Tibial nerve (tissue), 4 donors: ENCODE measurements around the gene THYN1. TPM values are rescaled to one million over a fixed set of nuclear protein-coding genes. Genes with fewer than 3 reads are reported as not detected.
A peak's percentile ranks its signal among the peaks of the same experiment; 100 is the strongest.

Experiments used
- DNase-seq, 2 donors: peaks; one replicate each; pipeline ENCODE4 v3.0.0-alpha.2; 2019; ENCODE audit warnings: low spot score in 2 of 2
- H3K27ac ChIP-seq, 4 donors: fragments of 200-600 bp; sonication (generic) in 3 of 4; one replicate each; pipeline ENCODE4 v1.5.1; 2017 to 2019; ENCODE audit warnings: mild to moderate bottlenecking in 1 of 4
- H3K27me3 ChIP-seq, 2 donors: fragments of 200-600 bp; sonication (generic) in 1 of 2; one replicate each; pipeline versions ENCODE4 v1.5.1 to v1.6.0; 2017 to 2019
- H3K36me3 ChIP-seq, 3 donors: fragments of 200-600 bp; sonication (generic); one replicate each; pipeline ENCODE4 v1.5.1; 2018 to 2019
- H3K4me1 ChIP-seq, 4 donors: fragments of 200-600 bp; sonication (generic) in 3 of 4; one replicate each; pipeline ENCODE4 v1.5.1; 2017 to 2019
- H3K4me3 ChIP-seq, 4 donors: fragments of 200-600 bp; sonication (generic) in 3 of 4; one replicate each; pipeline ENCODE4 v1.5.1; 2017 to 2019; ENCODE audit warnings: mild to moderate bottlenecking in 1 of 4, moderate library complexity in 1 of 4
- H3K9me3 ChIP-seq, 4 donors: fragments of 200-600 bp; sonication (generic) in 3 of 4; one replicate each; pipeline ENCODE4 v1.5.1; 2017 to 2019
- EP300 ChIP-seq, 2 donors: sonication (generic); formaldehyde crosslinking; IDR thresholded peaks; one replicate each; pipeline ENCODE4 v1.6.1; 2017; ENCODE audit warnings: antibody characterized with exemption in 2 of 2, mild to moderate bottlenecking in 1 of 2
- POLR2A ChIP-seq, 2 donors: fragments of 450-650 bp; IDR thresholded peaks; one replicate each; pipeline ENCODE4 v1.6.1; 2017; ENCODE audit warnings: antibody characterized with exemption in 2 of 2, mild to moderate bottlenecking in 2 of 2, moderate library complexity in 2 of 2
- WGBS, 2 donors: methylation state at CpG; one replicate each; pipeline ENCODE4 v1.1.5; 2018; 5-methylcytosine and 5-hydroxymethylcytosine counted together
- total RNA-seq, 4 donors: library from RNA; depleted of rRNA; stranded (reverse); fragments of >200 nt; gene quantifications; one replicate each; pipeline ENCODE4 v1.1.0, GENCODE V29; 2016
- TF ChIP-seq, protein P1 (sequence below), 5 experiments: fragments of 200-600 bp in 3 of 5; fragments of 450-650 bp in 2 of 5; sonication (generic) in 3 of 5; IDR thresholded peaks; one replicate each; pipeline ENCODE4 v1.5.1; 2016 to 2019; ENCODE audit warnings: antibody characterized with exemption in 5 of 5, mild to moderate bottlenecking in 3 of 5, moderate library complexity in 2 of 5

THYN1 gene
- total RNA-seq, 4 donors from 2014 or later, result 46.0 to 65.7 (median 53.3) TPM

DNA sequence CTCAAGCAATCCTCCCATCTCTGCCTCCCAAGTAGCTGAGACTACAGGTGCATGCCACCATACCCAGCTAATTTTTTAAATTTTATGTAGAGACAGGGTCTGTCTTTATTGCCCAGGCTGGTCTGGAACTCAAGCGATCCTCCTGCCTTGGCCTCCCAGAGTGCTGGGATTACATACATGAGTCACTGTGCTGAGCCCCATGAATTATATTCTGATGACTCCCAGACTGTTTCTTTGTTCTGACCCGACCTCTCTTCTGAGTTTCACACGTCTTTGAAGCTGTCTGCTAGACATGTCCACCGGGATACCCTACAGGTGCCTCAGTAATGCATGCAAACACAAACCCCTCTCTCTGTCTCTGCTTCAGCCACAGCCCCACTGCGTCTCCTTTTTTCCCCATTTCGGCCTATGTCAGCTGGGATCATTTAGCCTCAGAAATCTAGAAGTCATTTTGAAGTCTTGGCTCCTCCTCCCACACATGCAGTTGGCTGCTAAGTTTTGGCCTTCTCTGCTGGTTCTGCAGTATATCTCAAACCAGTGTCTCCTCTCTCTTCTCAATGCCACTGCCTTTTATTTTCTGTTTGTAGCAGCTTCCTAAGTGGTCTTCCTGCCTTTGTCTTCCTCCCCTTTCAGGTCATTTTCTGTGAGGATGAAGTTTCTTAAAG lies 23.9 kb downstream of the THYN1 start:
- Histone ChIP-seq H3K36me3 (peaks cover 0 to 5% (median 0%) of the 10 kb centered on the region in 3 donors), H3K4me1 (peaks cover 0 to 51% (median 12%) of the 10 kb centered on the region in 4 donors), H3K27me3 (no peaks in the 10 kb centered on the region), H3K4me3 (no peak overlapping the region), H3K27ac (no peak overlapping the region), H3K9me3 (no peaks in the 10 kb centered on the region)
- 58 to 66% methylated on average over 6 of the region's 6 CpGs for WGBS, 2 donors
- TF ChIP-seq, protein P1, sequence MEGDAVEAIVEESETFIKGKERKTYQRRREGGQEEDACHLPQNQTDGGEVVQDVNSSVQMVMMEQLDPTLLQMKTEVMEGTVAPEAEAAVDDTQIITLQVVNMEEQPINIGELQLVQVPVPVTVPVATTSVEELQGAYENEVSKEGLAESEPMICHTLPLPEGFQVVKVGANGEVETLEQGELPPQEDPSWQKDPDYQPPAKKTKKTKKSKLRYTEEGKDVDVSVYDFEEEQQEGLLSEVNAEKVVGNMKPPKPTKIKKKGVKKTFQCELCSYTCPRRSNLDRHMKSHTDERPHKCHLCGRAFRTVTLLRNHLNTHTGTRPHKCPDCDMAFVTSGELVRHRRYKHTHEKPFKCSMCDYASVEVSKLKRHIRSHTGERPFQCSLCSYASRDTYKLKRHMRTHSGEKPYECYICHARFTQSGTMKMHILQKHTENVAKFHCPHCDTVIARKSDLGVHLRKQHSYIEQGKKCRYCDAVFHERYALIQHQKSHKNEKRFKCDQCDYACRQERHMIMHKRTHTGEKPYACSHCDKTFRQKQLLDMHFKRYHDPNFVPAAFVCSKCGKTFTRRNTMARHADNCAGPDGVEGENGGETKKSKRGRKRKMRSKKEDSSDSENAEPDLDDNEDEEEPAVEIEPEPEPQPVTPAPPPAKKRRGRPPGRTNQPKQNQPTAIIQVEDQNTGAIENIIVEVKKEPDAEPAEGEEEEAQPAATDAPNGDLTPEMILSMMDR (IDR thresholded peaks at IDR 0.05), result no peak
- no peak for TF ChIP-seq EP300 (IDR thresholded peaks at IDR 0.05)
- no peak for TF ChIP-seq POLR2A (IDR thresholded peaks at IDR 0.05)
- DNase-seq, result no peak

DNA sequence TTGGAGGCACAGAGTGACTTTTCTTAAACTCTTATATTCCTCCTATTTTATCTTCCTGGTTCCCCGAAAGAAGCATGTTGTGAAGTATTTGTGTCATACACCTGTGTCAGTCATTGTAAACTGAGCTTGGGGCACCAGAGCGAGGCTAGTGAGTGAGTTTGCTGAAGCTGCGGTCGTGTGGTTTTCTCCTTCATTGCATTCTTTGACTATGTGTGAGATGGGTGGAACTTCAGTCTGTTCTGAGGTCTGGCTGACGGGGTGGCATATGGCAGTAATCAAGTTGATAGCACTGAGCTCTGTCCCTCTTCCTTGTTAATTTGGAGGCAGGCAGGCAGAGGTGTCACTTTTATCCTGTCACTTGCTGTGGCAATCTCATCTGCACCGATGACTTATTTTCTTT lies 24.5 kb downstream of the THYN1 start:
- Histone ChIP-seq H3K9me3 (no peaks in the 10 kb centered on the region), H3K4me3 (no peak overlapping the region), H3K36me3 (peaks cover 0 to 5% (median 0%) of the 10 kb centered on the region in 3 donors), H3K27ac (no peak overlapping the region), H3K27me3 (no peaks in the 10 kb centered on the region), H3K4me1 (peaks cover 0 to 51% (median 12%) of the 10 kb centered on the region in 4 donors)
- 75 to 84% methylated on average over 6 of the region's 6 CpGs for WGBS, 2 donors
- DNase-seq, result no peak
- TF ChIP-seq EP300 (IDR thresholded peaks at IDR 0.05), result no peak
- no peak for TF ChIP-seq POLR2A (IDR thresholded peaks at IDR 0.05)
- TF ChIP-seq, protein P1 (IDR thresholded peaks at IDR 0.05), result no peak

DNA sequence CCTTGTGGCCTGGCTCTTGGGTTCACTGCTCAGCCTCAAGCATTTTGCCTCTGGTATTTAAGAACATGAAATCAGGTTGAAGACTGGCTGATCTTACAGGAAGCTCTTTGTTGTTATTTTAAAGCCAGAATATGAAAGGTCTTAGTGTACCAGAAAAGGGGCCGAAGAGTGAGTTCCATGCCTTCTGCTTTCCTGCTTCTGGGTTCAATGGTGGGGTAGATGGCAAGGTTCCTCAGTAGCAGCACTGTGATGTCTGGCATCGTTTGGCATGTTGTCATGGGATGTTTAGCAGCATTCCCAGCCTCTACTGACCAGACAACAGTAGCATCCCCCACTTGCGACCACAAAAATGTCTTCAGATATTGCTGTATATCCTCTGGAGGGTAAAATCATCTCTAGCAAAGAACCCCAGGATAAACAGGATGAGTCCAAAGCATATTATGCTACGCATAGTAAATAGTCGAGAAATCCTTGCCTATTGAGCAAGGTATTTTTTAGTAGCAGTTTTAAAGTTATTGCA lies 26.3 kb downstream of the THYN1 start:
- TF ChIP-seq EP300 (IDR thresholded peaks at IDR 0.05) (no peak), POLR2A (IDR thresholded peaks at IDR 0.05) (no peak)
- TF ChIP-seq, protein P1 (IDR thresholded peaks at IDR 0.05), result no peak
- Histone ChIP-seq H3K36me3 (no peaks in the 10 kb centered on the region), H3K27ac (no peak overlapping the region), H3K27me3 (no peaks in the 10 kb centered on the region), H3K4me3 (no peak overlapping the region), H3K9me3 (no peaks in the 10 kb centered on the region), H3K4me1 (peaks cover 0 to 67% (median 18%) of the 10 kb centered on the region in 4 donors)
- WGBS, 2 donors, result 80 to 86% methylated on average over 5 of the region's 5 CpGs
- no peak for DNase-seq

DNA sequence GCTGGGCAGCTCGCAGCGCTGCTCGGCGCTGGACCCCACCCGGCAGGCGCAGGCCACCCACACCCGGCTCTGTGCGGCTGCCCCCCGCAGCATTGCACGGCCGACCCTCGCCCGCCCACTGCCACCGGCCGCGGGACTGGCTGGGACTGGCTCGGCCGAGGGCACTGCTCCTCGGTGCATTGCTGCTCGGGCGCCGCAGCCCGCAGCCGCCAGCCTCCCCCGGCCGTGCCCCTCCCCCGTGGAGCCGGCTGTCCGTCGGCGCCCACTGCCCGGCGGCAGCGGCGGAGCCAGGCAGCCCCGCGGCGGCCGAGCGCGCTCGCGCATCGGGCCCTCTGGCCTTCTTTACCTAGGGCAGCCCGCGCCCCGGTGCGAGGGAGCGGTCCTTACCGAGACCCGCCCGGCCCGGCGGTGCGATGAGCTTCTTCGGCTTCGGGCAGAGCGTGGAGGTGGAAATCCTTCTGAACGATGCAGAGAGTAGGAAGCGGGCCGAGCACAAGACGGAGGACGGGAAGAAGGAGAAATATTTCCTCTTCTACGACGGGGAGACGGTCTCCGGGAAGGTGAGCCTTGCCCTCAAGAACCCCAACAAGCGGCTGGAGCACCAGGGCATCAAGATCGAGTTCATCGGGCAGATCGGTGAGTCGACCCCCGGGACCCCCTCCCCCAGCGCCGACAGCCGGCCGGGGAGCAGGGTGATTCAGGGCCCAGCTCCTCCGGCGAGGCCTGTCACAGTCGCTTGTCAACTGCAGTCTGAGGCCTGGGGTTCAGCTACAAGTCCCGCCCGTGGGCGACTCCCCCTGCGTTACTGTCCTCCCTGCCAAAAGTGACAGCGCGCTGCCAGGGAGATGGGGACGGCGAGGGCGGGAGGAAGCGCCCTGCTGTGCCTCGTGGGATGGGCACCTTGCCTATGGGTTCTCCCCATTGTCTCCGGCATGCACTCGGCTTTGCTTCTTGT lies 28.2 kb downstream of the THYN1 start:
- H3K36me3 ChIP-seq, result peaks cover 0 to 4% (median 0%) of the 10 kb centered on the region in 3 donors
- peaks cover 0 to 54% (median 18%) of the 10 kb centered on the region in 4 donors for H3K4me1 ChIP-seq
- H3K27ac ChIP-seq, result peak overlapping the region; percentile 89 to 97 (median 93)
- TF ChIP-seq EP300 (IDR thresholded peaks at IDR 0.05), result no peak
- TF ChIP-seq, protein P1 (IDR thresholded peaks at IDR 0.05), result no peak
- no peak for TF ChIP-seq POLR2A (IDR thresholded peaks at IDR 0.05)
- peak in 1 of 2 donors; percentile 22 for DNase-seq
- no peaks in the 10 kb centered on the region for H3K27me3 ChIP-seq
- WGBS, 2 donors, result 0 to 1% methylated on average over 31 to 66 of the region's 93 CpGs
- peak overlapping the region; percentile 56 to 86 (median 74) for H3K4me3 ChIP-seq
- no peaks in the 10 kb centered on the region for H3K9me3 ChIP-seq
